Stimulated activated naive CD4-positive, alpha-beta T cell treated with Interleukin-2 at 50 U/mL for 16 hours (primary cell): Measurements from ENCODE around the gene MAGEC3.
"Not testable (repeated sequence)": the region's sequence is repeated elsewhere in the genome, so short reads cannot be mapped to it uniquely, and the experiment has no call there.

Experiments used
- DNase-seq: peaks from one replicate; lab custom pipeline; 2025; lab: John Stamatoyannopoulos, UW

MAGEC3 gene, protein sequence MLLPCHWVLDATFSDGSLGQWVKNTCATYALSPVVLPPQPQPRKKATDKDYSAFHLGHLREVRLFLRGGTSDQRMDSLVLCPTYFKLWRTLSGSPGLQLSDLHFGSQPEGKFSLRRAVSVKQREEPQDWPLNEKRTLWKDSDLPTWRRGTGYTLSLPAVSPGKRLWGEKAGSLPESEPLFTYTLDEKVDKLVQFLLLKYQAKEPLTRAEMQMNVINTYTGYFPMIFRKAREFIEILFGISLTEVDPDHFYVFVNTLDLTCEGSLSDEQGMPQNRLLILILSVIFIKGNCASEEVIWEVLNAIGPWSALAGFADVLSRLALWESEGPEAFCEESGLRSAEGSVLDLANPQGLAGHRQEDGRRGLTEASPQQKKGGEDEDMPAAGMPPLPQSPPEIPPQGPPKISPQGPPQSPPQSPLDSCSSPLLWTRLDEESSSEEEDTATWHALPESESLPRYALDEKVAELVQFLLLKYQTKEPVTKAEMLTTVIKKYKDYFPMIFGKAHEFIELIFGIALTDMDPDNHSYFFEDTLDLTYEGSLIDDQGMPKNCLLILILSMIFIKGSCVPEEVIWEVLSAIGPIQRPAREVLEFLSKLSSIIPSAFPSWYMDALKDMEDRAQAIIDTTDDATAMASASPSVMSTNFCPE

GRCh38 chrX:141838016-141838415, at the start of gene MAGEC3:
Gene MAGEC3 (plus strand): TSS chrX:141838316. CDS start chrX:141838316, 0 bp downstream.
- no peak for DNase-seq

GRCh38 chrX:141791856-141792255, 46.3 kb upstream of the MAGEC3 start:
- no peak for DNase-seq

- no peak for DNase-seq
These were observed 26.7 kb upstream of the MAGEC3 start for GRCh38 chrX:141811438-141811837.

GRCh38 chrX:141814213-141814857, 23.8 kb upstream of the MAGEC3 start:
- DNase-seq: no peak

- DNase-seq: no peak
These were observed 22.2 kb upstream of the MAGEC3 start for GRCh38 chrX:141815904-141816303.

DNA sequence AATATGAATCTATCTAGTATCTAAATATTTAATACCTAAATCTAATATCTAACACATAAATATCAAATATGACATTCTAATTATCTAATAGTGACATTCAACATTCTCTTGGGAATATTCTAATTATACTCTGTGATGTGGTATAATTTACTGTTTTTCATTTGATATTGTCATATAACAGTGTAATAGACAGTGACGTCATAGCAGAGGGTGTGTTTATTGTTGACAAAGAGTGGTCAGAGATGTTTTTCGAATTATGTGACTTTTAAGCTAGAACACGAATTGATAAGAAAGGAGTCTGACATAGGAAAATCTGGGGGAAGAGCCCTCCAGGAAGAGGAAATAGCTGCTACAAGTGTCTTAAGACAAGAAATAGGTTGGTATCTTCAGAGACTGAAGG, 5.9 kb upstream of the MAGEC3 start:
- DNase-seq: no peak

DNA sequence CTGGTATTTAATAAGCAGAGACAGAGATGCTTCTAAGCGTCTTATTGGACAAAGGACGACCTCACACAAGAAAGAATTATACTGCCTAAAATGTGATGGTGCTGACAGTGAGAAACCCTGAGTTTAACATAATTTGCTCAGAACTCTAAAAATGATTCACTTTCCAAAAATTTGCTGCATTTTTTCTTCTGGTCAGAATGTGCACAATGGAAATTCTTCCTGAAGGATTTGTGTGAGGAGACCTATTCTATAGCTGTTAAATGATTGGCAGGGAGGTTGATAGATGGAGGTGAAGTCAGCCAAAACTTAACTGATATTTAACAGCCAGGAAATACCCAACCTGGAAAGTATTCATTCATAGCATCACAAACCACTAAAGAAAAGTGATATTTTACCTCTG, 1.7 kb downstream of the MAGEC3 start:
- no peak for DNase-seq

GRCh38 chrX:141857479-141857878, 19.4 kb downstream of the MAGEC3 start:
- no peak for DNase-seq

- DNase-seq: no peak
These were observed 41.5 kb downstream of the MAGEC3 start for GRCh38 chrX:141879616-141880015.

DNA sequence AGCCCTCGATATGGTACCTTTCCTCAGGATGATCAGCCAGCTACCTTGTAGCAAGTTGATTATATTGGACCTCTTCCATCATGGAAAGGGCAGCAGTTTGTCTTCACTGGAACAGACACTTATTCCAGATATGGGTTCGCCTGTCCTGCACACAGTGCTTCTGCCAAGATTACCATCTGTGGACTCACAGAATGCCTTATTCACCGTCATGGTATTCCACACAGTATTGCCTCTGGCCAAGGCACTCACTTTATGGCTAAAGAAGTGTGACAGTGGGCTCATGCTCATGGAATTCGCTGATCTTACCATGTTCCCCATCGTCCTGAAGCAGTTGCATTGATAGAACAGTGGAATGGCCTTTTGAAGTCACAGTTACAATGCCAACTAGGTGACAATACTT, 50.7 kb downstream of the MAGEC3 start:
- not testable (repeated sequence) for DNase-seq

- DNase-seq: no peak
These were observed 56.6 kb downstream of the MAGEC3 start for GRCh38 chrX:141894733-141895132.

DNA sequence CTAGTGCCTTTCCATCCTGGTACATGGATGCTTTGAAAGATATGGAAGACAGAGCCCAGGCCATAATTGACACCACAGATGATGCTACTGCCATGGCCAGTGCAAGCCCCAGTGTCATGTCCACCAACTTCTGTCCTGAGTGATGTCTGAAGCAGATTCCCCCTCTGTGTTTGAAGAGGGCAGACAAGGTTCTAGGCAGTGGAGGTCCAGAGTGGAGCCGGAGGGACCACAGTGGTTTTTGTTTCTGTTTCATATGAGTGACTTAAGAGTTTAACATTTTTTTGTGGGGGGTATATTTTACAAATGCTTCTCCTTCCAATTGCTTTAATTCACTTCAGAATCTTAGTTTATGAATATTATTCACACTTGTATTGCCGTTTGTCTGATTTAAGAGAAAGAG, 59.6 kb downstream of the MAGEC3 start:
- no peak for DNase-seq

- no peak for DNase-seq
These were observed 64.2 kb downstream of the MAGEC3 start for GRCh38 chrX:141902366-141902765.

DNA sequence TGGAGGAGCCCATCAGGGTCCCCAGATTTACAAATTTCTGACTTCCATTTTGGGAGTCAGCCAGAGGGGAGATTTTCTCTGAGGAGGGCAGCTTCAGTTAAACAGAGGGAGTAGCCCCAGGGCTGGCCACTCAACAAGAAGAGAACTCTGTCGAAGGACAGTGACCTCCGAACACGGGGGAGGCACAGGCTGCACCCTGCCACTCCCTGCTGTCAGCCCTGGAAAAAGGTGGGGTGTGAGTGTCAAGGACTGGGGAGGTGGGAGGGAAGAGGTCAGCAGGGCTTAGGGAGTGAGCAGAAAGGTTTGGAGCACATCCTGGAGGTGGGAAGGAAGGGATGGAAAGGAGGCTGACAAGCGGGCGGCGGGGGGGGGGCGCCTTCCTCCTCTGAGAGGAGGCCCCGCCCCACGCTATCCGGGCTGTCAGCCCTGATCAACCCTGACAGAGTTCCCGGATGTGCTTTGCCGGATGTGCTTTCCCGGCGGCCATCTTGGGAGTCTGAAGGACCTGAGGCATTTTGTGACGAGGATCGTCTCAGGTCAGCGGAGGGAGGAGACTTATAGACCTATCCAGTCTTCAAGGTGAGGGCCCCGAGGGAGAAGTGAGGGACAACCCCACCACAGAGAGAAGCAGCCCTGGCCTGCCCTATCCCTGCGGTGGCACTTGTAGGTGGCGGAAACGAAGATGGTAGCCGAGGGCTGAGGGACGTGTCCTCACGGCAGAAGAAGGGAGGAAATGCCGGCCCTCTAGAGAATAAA, 65.5 kb downstream of the MAGEC3 start, which contains the start of gene MAGEC1:
Gene MAGEC1, plus strand, starts transcription at position 495 of the 756 bp plus-strand sequence. CDS start 1,179 bp downstream, outside the sequence.
- DNase-seq: no peak

- DNase-seq: no peak
These were observed 66.1 kb downstream of the MAGEC3 start for GRCh38 chrX:141904262-141904661.

- no peak for DNase-seq
These were observed 79.7 kb downstream of the MAGEC3 start for GRCh38 chrX:141917801-141918200.

- no peak for DNase-seq
These were observed 86.2 kb downstream of the MAGEC3 start for GRCh38 chrX:141924293-141924692.

DNA sequence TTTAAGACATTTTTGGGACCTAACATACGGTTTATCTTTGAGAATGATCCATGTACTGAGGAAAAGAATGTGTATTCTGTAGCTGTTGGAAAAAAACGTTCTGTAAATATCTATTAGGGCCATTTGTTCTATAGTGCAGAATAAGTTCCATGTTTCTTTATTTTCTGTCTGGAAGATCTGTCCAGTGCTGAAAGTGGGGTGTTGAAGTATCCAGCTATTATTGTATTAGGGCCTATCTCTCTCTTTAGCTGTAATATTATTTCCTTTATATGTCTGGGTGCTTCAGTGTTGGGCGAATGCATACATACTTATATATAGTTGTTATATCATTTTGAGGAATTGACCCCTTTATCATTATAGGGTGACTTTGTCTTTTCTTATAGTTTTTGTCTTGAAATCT, 90.3 kb downstream of the MAGEC3 start:
- DNase-seq: no peak

- no peak for DNase-seq
These were observed 96.0 kb downstream of the MAGEC3 start for GRCh38 chrX:141934059-141934641.

DNA sequence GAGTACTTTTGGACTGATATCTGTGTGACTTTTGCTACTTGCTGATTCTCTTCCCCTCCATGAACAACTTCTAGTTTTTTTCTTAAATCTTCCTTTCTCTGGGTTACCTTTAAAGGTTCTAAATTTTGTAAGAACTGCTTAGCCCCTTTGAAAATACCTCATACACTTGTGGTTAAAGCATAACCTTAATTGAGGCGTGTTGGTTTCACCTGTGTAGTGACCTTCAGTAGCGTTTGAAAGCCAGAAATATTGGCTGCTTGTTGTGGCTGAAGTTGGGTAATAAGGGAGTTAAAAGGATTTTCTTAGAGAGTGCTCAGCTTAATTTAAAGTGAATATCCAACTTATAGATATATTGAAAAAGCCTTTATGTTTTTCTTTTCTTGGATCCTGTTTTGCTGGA, 97.5 kb downstream of the MAGEC3 start:
- DNase-seq: no peak

GRCh38 chrX:141936080-141936479, 98.0 kb downstream of the MAGEC3 start:
- DNase-seq: no peak

DNA sequence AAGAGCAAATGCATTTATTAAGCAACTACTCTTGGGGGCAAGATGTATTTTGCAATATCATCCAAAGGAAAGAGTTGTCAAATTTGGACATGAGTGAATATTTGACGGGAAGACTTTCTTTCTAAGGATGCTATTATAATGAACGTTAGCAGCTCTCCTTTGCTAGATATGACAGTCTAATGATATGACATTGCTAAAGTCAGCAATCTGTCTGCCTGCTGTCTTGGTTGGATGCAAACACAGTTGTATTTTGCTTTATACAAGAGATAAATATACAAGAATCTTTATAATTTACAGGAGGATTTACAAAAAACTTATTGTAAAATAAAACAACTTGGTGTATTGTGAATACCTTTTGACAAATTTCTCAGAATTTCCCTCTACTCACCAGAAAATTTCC, 103.1 kb downstream of the MAGEC3 start:
- no peak for DNase-seq
